HS-5 (cell line): ENCODE data around the gene TMEM184B.
A peak's percentile ranks its signal among the peaks of the same experiment; 100 is the strongest.

Source experiments
- DNase-seq: peaks from one replicate; pipeline ENCODE4 v3.0.0-alpha.2; 2012; ENCODE audit warnings: low read depth

The TMEM184B gene

DNA sequence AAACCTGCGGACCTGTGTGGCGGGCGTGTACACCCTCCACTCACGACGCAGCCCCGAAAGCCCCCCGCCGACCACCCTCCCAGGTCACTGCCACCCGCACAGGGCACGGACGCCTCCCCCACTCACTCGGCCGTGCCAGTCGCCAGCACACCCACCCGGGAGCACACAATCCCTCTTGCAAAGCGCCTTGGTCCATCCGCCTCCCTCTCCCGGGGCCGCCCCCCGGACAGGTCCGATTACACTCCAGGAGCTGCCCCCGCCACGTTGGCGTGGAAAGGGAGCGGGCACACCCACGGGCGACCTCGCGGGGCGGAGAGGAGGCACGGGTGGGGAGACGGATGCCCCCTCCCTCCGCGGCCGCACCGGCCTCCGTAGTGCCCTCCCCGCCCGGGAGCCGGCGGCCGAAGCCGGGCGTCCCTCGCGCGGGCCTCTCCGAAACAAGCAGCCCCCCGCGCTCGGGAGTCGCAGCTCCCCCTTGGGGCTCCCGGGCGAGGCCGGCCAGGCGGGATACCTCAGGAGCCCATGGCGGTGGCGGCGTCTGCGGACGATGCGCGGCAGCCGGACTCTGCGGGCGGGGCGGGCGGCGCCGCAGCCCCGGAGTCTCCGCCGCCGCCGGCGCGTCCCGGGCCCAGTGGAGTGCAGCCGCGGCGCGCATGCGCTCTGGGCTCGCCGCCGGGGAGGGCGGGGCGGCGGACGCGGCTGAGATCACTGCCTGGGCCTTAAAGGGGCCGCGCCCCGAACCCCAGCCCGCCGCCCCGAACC is at the start of gene TMEM184B:
TMEM184B (minus strand) TSS at position 638 of the 762 bp plus-strand sequence. CDS start 25,049 bp downstream, outside the sequence.
- no peak for DNase-seq

DNA sequence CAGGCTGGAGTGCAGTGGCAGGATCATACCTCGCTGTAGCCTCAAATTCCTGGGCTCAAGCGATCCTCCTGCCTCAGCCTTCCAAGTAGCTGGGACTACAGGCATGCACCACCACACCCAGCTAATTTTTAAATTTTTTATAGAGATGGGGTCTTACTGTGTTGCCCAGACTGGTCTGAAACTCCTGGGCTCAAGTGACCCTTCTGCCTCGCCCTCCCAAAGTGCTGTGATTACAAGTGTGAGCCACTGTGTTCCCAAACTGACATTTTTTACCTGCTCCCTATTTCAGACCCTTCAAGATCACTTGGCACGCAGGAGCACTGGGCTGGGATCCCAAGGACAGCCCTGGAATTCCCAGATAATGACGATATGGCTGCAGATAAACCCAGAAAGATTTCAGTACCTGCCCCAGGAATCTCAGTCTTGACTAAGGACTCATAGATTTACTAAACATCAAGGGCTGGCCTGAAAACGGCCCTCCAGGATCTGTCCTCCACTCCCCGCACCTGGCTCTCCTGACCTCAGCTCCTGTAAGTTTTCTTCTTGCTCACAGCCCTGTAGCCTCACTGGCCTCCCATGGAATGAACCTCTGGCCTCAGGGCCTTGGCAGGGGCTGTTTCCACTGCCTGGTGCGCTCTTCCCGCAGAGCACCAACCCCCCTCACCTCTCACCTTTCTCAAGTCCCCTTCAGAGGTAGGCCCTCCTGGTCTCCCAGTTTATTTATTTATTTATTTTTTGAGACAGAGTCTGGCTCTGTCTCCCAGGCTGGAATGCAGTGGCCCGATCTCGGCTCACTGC is 48.0 kb upstream of the TMEM184B start:
- DNase-seq, result no peak

GRCh38 chr22:38318792-38319773 is 46.3 kb upstream of the TMEM184B start:
- no peak for DNase-seq

DNA sequence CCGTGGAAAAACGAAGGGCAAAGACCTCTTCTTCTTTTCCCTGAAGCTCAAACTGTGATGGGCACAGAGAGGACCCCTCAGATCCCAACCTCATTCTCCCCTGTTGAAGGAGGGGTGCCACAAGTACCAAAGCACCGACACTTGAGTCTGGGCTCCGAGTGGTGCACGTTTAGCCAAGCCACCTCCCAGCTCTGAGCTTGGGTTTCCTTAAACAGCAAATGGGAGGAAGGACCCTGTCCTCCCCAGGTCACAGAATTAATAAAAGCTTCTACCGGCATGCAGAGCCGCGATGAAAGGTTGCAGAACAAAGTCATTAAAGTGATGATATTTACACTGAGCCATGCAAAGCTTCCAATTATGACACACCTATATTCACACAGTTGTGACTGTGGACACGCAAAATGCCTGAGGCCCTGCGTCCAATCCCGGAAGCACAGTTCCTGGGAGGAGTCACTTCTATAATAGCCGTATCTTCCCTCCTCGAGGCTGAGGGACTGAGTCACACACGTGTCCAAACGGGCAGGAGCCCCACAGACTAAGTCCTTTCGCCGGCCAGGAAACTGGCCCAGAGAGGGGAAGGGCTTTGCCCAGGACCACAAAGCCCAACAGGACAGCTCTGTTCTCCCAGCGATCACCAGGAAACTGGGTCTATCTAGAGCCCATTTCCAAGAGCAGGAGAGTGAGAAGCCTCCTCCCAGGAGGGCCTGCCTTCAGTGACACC is 45.3 kb upstream of the TMEM184B start:
- DNase-seq, result peak; percentile 91

- DNase-seq, result no peak
These were observed 44.5 kb upstream of the TMEM184B start, which contains the start of gene CSNK1E for GRCh38 chr22:38317122-38317994. Gene CSNK1E, minus strand, starts transcription at chr22:38317433. Its CDS starts 3,276 bp downstream, at chr22:38314157.

DNA sequence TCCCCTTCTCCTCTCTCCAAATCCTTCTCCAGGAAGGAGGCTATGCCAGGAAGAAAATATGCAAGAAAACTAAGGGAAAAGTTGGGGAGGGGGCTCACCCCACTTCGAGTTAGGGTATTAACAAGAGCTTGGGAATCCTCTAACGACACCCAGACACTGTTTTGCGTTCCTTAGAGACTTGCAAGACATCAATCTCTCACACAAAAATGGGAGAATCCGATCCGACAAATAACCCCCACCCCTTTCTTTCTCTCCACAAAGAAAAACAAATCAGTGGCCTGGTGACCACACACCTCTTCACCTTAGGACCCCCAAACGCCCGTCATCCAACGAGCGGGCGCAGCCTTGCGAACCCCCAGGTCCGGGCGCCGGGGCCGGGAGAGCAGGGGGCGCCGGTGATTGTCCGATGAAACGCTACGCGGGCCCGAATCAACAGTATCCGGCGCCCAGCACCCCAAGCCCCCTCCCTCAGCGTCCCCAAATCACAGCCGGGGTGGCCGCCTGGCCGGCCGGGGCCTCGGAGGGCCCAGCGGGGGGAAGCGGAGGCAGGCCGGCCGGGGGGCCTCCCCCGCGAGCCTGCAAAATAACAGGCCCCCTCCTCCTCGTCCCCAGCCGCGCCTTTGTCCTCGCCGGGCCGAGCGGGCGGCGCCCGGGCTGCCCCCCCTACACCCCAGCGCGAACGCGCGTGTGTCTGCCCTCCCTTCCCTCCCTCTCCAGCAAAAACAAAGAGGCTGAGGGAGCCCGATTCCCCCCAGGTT is 43.7 kb upstream of the TMEM184B start:
- DNase-seq, result no peak

DNA sequence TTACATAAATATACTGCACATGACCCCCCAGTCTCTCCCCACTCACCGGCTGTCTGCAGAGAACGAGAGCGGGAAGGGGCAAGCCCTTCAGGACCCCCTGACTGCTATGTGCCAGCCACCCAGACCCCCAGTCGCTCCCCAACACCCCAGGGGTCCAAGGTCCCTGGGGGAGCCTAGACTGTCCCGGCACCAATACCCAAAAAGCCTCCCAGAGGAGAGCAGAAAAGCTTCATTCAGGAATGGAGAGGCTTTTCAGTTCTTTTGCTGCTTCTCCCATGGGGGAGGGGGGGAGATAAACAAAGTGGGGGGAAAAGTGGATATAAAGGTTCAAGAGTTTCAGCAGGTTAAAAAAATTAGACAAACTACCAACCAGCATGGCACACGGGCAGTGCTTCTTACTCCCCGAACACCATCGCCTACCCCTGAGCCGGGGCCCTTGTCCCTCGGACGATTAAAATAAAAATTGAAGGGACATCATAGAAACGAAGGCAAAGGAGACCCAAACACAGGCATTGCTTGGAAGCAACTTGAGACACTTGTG is 43.1 kb upstream of the TMEM184B start:
- no peak for DNase-seq

- DNase-seq, result no peak
These were observed 42.4 kb upstream of the TMEM184B start for GRCh38 chr22:38314933-38315822.

- DNase-seq, result no peak
These were observed 41.5 kb upstream of the TMEM184B start for GRCh38 chr22:38314051-38314932.

DNA sequence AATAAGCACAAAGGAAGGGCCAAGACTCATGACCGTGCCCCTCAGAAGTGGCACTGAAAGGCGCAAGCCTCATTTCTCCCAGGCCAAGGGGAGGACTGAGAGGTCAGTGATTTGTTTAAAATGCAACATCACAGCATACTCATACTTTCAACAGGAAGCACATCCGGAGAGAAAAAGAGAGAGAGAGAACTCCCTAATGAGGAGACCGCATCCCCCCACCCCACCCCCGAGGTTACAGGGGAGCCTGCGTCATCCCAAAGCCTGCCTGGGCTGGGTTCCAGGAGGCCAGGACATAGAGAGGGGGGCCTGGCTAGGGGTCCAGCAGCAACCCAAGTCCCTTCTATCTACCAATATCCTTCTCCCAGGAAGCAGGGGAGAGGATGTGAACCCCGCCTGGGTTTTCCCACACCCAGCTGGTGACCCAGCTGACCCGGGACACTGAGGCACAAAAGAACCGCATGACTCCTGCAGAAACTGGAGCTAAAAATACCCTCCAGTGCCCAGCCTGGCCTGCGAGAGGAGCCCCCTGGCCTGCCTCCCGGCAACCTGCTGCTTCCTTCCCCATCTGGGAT is 40.7 kb upstream of the TMEM184B start:
- DNase-seq, result peak; percentile 88

DNA sequence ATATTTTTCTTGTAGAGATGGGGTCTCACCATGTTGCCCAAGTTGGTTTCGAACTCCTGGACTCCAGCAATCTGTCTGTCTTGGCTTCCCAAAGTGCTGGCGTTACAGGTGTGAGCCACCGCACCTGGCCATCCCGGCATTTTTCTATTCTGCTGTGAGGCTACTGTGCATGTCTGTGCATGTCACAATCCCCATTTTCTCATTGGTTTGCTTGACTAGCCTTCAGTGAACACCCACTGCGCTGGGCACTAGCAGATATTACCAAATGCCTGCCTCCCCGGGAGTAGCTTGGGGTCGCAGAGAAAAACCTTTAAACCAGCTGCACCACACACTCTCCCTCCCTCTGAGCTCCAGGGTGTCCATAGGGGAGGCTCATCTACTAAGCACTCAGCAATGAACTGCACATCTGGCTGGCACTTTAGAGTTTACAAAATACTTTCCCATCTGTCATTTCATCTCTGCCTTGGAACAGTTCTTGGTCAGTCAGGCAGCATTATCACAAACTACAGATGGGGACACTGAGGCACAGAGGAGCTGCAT is 39.5 kb upstream of the TMEM184B start:
- no peak for DNase-seq

- DNase-seq, result no peak
These were observed 38.5 kb upstream of the TMEM184B start for GRCh38 chr22:38311323-38311620.

- no peak for DNase-seq
These were observed 37.9 kb upstream of the TMEM184B start for GRCh38 chr22:38310518-38311322.

DNA sequence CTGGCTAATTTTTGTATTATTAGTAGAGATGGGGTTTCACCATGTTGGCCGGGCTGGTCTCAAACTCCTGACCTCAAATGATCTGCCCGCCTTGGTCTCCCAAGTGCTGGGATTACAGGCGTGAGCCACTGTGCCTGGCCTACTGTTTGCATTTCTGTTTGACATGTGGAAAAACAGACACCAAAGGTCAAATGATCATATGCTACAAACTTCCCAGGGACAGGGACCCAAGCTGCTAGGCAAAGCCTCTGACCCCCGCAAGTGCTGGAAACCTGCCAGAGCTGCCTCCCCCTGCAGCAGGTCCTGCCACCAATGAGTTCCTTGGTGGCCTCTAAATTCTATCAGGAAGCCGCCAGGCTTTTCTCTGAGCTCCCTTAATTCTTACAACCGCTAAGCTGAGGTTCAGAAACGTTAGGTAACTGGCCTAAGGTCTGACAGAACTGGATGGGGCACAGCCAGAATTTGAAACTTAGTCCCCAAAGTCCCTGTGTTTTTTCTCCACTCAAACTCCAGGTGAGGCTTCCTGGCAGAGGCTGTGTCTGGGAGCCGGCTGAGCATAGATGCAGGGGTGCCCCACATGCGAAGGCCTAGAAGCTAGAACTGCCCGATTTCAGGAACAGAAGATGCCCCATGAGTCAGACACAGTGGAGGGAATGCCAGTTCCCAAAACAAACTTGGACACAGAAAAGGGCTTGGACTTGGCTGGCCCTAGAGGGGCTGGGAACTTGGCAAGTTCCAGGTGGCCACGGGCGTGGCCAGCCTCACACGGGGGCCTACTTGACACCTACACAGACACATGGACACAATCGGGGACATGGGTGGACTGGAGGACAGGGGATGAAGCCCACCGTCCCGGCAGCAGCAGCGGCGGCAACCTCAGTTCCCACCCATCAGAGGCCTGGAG is 37.1 kb upstream of the TMEM184B start:
- DNase-seq, result no peak
